ENCODE data around the gene COX4I1. TPM values are rescaled to one million over a fixed set of nuclear protein-coding genes. Genes with fewer than 3 reads are reported as not detected.

Gene COX4I1
- total RNA-seq, 1 experiment from 2014 or later, result 618 TPM

- POLR2A ChIA-PET, result interaction anchor here (0.7 kb wide), 1 partner anchor 10 kb away, joined by 3 read pairs; no protein-coding TSS in a partner anchor
- Mint-ChIP-seq H3K4me1 (ENCODE audit: insufficient read depth, unreplicated experiment) (peaks cover 8% of the 10 kb centered on the region), H3K4me3 (ENCODE audit: unreplicated experiment) (no peak overlapping the region), H3K9me3 (ENCODE audit: unreplicated experiment) (no peaks in the 10 kb centered on the region), H3K27ac (ENCODE audit: low read depth, unreplicated experiment) (no peak overlapping the region), H3K27me3 (ENCODE audit: insufficient read depth, unreplicated experiment) (no peaks in the 10 kb centered on the region), H3K36me3 (ENCODE audit: insufficient read depth, unreplicated experiment) (peaks cover 13% of the 10 kb centered on the region)
- TF ChIP-seq, protein P1, sequence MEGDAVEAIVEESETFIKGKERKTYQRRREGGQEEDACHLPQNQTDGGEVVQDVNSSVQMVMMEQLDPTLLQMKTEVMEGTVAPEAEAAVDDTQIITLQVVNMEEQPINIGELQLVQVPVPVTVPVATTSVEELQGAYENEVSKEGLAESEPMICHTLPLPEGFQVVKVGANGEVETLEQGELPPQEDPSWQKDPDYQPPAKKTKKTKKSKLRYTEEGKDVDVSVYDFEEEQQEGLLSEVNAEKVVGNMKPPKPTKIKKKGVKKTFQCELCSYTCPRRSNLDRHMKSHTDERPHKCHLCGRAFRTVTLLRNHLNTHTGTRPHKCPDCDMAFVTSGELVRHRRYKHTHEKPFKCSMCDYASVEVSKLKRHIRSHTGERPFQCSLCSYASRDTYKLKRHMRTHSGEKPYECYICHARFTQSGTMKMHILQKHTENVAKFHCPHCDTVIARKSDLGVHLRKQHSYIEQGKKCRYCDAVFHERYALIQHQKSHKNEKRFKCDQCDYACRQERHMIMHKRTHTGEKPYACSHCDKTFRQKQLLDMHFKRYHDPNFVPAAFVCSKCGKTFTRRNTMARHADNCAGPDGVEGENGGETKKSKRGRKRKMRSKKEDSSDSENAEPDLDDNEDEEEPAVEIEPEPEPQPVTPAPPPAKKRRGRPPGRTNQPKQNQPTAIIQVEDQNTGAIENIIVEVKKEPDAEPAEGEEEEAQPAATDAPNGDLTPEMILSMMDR (IDR thresholded peaks at IDR 0.05; ENCODE audit: unreplicated experiment), result no peak
- CTCF ChIA-PET, result no interaction called here
- intact Hi-C loops (cut with micrococcal nuclease), result no loop called here
- no peak for DNase-seq (ENCODE audit: unreplicated experiment)
- BruUV-seq (replicated peaks), result no TSS peak
Measured at GRCh38 chr16:85762970-85763369, 36.5 kb upstream of the COX4I1 start.

- POLR2A ChIA-PET, result no interaction called here
- CTCF ChIA-PET, result no interaction called here
- TF ChIP-seq, protein P1 (IDR thresholded peaks at IDR 0.05; ENCODE audit: unreplicated experiment), result no peak
- Mint-ChIP-seq H3K27me3 (ENCODE audit: insufficient read depth, unreplicated experiment) (no peaks in the 10 kb centered on the region), H3K27ac (ENCODE audit: low read depth, unreplicated experiment) (no peak overlapping the region), H3K4me1 (ENCODE audit: insufficient read depth, unreplicated experiment) (peaks cover 12% of the 10 kb centered on the region), H3K9me3 (ENCODE audit: unreplicated experiment) (no peaks in the 10 kb centered on the region), H3K4me3 (ENCODE audit: unreplicated experiment) (no peak overlapping the region), H3K36me3 (ENCODE audit: insufficient read depth, unreplicated experiment) (peaks cover 13% of the 10 kb centered on the region)
- intact Hi-C loops (cut with micrococcal nuclease), result no loop called here
- DNase-seq (ENCODE audit: unreplicated experiment), result no peak
- BruUV-seq (replicated peaks), result no TSS peak
Measured at GRCh38 chr16:85763616-85764015, 35.9 kb upstream of the COX4I1 start.

DNA sequence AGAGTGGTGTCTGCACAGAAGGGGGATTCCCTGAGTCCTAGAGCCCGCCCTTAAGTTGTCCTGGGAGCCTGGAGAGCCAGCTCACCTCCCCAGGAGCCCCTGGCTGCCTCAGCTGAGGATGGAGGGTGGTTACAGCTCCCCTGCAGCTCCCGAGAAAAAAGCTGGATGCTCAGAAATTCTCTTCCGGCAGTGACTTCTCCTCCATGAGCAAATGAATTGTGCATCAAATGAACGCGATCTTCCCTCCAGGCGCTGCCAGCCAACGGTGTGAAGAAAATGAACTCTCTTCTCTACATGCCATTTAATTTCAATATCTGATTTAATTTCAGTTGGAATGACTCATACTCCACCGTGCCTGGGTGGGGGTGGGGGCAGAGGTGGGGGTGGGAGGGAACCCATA, 34.3 kb upstream of the COX4I1 start:
- no peak overlapping the region for H3K27ac Mint-ChIP-seq (ENCODE audit: low read depth, unreplicated experiment)
- H3K36me3 Mint-ChIP-seq (ENCODE audit: insufficient read depth, unreplicated experiment), result peaks cover 13% of the 10 kb centered on the region
- intact Hi-C loops (cut with micrococcal nuclease), result no loop called here
- no peaks in the 10 kb centered on the region for H3K27me3 Mint-ChIP-seq (ENCODE audit: insufficient read depth, unreplicated experiment)
- no peaks in the 10 kb centered on the region for H3K9me3 Mint-ChIP-seq (ENCODE audit: unreplicated experiment)
- POLR2A ChIA-PET, result no interaction called here
- DNase-seq (ENCODE audit: unreplicated experiment), result no peak
- H3K4me3 Mint-ChIP-seq (ENCODE audit: unreplicated experiment), result no peak overlapping the region
- TF ChIP-seq, protein P1 (IDR thresholded peaks at IDR 0.05; ENCODE audit: unreplicated experiment), result no peak
- BruUV-seq (replicated peaks), result no TSS peak
- CTCF ChIA-PET, result no interaction called here
- H3K4me1 Mint-ChIP-seq (ENCODE audit: insufficient read depth, unreplicated experiment), result peaks cover 12% of the 10 kb centered on the region

GRCh38 chr16:85765767-85766166, 33.7 kb upstream of the COX4I1 start:
- intact Hi-C loops (cut with micrococcal nuclease), result no loop called here
- TF ChIP-seq, protein P1 (IDR thresholded peaks at IDR 0.05; ENCODE audit: unreplicated experiment), result no peak
- no TSS peak for BruUV-seq (replicated peaks)
- no peak overlapping the region for H3K4me3 Mint-ChIP-seq (ENCODE audit: unreplicated experiment)
- peaks cover 12% of the 10 kb centered on the region for H3K4me1 Mint-ChIP-seq (ENCODE audit: insufficient read depth, unreplicated experiment)
- CTCF ChIA-PET, result interaction anchor here (0.6 kb wide), 1 partner anchor 48 kb away, joined by 4 read pairs; no protein-coding TSS in a partner anchor
- H3K9me3 Mint-ChIP-seq (ENCODE audit: unreplicated experiment), result no peaks in the 10 kb centered on the region
- POLR2A ChIA-PET, result no interaction called here
- H3K27ac Mint-ChIP-seq (ENCODE audit: low read depth, unreplicated experiment), result no peak overlapping the region
- DNase-seq (ENCODE audit: unreplicated experiment), result no peak
- H3K36me3 Mint-ChIP-seq (ENCODE audit: insufficient read depth, unreplicated experiment), result peaks cover 13% of the 10 kb centered on the region
- no peaks in the 10 kb centered on the region for H3K27me3 Mint-ChIP-seq (ENCODE audit: insufficient read depth, unreplicated experiment)

Measured in MCF 10A (cell line).